CD14-positive monocyte (primary cell): ENCODE data around the gene C2CD2. TPM values are rescaled to one million over a fixed set of nuclear protein-coding genes. Genes with fewer than 3 reads are reported as not detected.

ENCODE experiments used
- DNase-seq, 3 donors: peaks; one replicate each; pipeline ENCODE4 v3.0.0-alpha.2; 2011 to 2022
- H2AFZ ChIP-seq: 2 replicates; pipeline ENCODE4 v1.6.0; 2012; ENCODE audit warnings: mild to moderate bottlenecking, low read depth, low read length, inconsistent platforms; ENCODE audit not compliant: insufficient read depth, poor library complexity, severe bottlenecking
- H3K27ac ChIP-seq, 2 donors: 1 replicate in 1 of 2; 2 replicates in 1 of 2; pipeline ENCODE4 v1.5.1; 2012 to 2013; ENCODE audit warnings: low read length in 2 of 2, control low read depth in 1 of 2, inconsistent platforms in 1 of 2, low read depth in 1 of 2, mild to moderate bottlenecking in 1 of 2
- H3K27me3 ChIP-seq, 2 donors: one replicate each; pipeline versions ENCODE4 v1.6.0 to v1.6.1; 2011 to 2013; ENCODE audit warnings: low read length in 2 of 2; ENCODE audit not compliant: control insufficient read depth in 2 of 2, insufficient read depth in 2 of 2
- H3K36me3 ChIP-seq, 2 donors: replicated peaks in 1 of 2; 1 replicate in 1 of 2; 2 replicates in 1 of 2; pipeline versions ENCODE4 v1.5.1 to v1.6.1; 2012 to 2013; ENCODE audit warnings: low read length in 2 of 2, control low read depth in 1 of 2, inconsistent platforms in 1 of 2, mild to moderate bottlenecking in 1 of 2; ENCODE audit not compliant: insufficient read depth in 2 of 2, control insufficient read depth in 1 of 2
- H3K4me1 ChIP-seq, 2 donors: 1 replicate in 1 of 2; 2 replicates in 1 of 2; pipeline versions ENCODE4 v1.5.1 to v1.6.1; 2012 to 2013; ENCODE audit warnings: low read length in 2 of 2, control low read depth in 1 of 2, inconsistent platforms in 1 of 2, mild to moderate bottlenecking in 1 of 2, moderate library complexity in 1 of 2; ENCODE audit not compliant: insufficient read depth in 2 of 2, control insufficient read depth in 1 of 2
- H3K4me2 ChIP-seq: replicated peaks from 2 replicates; pipeline ENCODE3; 2012; ENCODE audit warnings: low read length, moderate library complexity, mild to moderate bottlenecking; ENCODE audit not compliant: poor library complexity, severe bottlenecking; ENCODE audit errors: extremely low read depth
- H3K4me3 ChIP-seq, 3 experiments: fragments of 200-600 bp in 1 of 3; sonication (generic) in 1 of 3; replicated peaks in 1 of 3; 1 replicate in 2 of 3; 2 replicates in 1 of 3; pipeline ENCODE4 v1.5.1; 2011 to 2013; ENCODE audit warnings: low read length in 3 of 3, mild to moderate bottlenecking in 3 of 3, control low read depth in 2 of 3, low read depth in 2 of 3, inconsistent platforms in 1 of 3, moderate library complexity in 1 of 3
- H3K79me2 ChIP-seq: 2 replicates; pipeline ENCODE4 v1.6.0; 2012; ENCODE audit warnings: mild to moderate bottlenecking, control low read depth, inconsistent platforms, low read length, moderate library complexity; ENCODE audit not compliant: insufficient read depth
- H3K9ac ChIP-seq: 2 replicates; pipeline ENCODE4 v1.6.0; 2017; ENCODE audit warnings: low read length, mild to moderate bottlenecking; ENCODE audit not compliant: insufficient read depth, poor library complexity, severe bottlenecking
- H3K9me3 ChIP-seq, 2 donors: replicated peaks in 1 of 2; 1 replicate in 1 of 2; 2 replicates in 1 of 2; pipeline versions ENCODE4 v1.5.1 to v1.6.1; 2012 to 2013; ENCODE audit warnings: low read length in 2 of 2, control low read depth in 1 of 2; ENCODE audit not compliant: control insufficient read depth in 1 of 2, insufficient read depth in 1 of 2
- H4K20me1 ChIP-seq: 2 replicates; pipeline ENCODE4 v1.6.0; 2012; ENCODE audit warnings: mild to moderate bottlenecking, low read length, control low read depth, moderate library complexity; ENCODE audit not compliant: insufficient read depth
- H3K27ac Mint-ChIP-seq, 7 donors: one replicate each; pipeline ENCODE4 v1.8.0; 2020; ENCODE audit warnings: mild to moderate bottlenecking in 7 of 7, mixed read lengths in 7 of 7, moderate library complexity in 6 of 7, inconsistent platforms in 2 of 7
- H3K27me3 Mint-ChIP-seq, 3 donors: one replicate each; pipeline ENCODE4 v1.8.0; 2021 to 2022; ENCODE audit warnings: low read depth in 3 of 3, mild to moderate bottlenecking in 3 of 3, mixed read lengths in 3 of 3, moderate library complexity in 3 of 3, inconsistent platforms in 1 of 3
- H3K36me3 Mint-ChIP-seq, 2 donors: one replicate each; pipeline ENCODE4 v1.8.0; 2020; ENCODE audit warnings: mixed read lengths in 2 of 2, inconsistent platforms in 1 of 2, mild to moderate bottlenecking in 1 of 2
- H3K4me1 Mint-ChIP-seq: one replicate; pipeline ENCODE4 v1.8.0; 2020; ENCODE audit warnings: mild to moderate bottlenecking, mixed read lengths
- H3K4me3 Mint-ChIP-seq, 2 donors: one replicate each; pipeline ENCODE4 v1.8.0; 2020; ENCODE audit warnings: mild to moderate bottlenecking in 2 of 2, mixed read lengths in 2 of 2, moderate library complexity in 1 of 2
- H3K9me3 Mint-ChIP-seq, 7 donors: one replicate each; pipeline ENCODE4 v1.8.0; 2020 to 2022; ENCODE audit warnings: mixed read lengths in 7 of 7, mild to moderate bottlenecking in 6 of 7, moderate library complexity in 6 of 7, inconsistent platforms in 2 of 7
- CTCF ChIP-seq: fragments of 200-600 bp; IDR thresholded peaks from one replicate; pipeline ENCODE4 v1.8.0; 2022; ENCODE audit warnings: antibody characterized with exemption, mild to moderate bottlenecking
- WGBS: methylation state at CpG from one replicate; pipeline ENCODE4 v1.1.5; 2013; ENCODE audit warnings: missing lambda C conversion rate; ENCODE audit not compliant: insufficient coverage; 5-methylcytosine and 5-hydroxymethylcytosine counted together
- intact Hi-C, 2 donors: fragments of 100-400 bp; cut with micrococcal nuclease; formaldehyde crosslinking; loops; one replicate each; pipeline versions ENCODE4 v1.15.0 to v1.15.1; 2023
- polyA plus RNA-seq, 3 donors: library from polyadenylated mRNA; depleted of rRNA in 1 of 3; unstranded in 2 of 3; stranded (reverse) in 1 of 3; fragments of 300-500 nt in 2 of 3; fragments of >200 nt in 1 of 3; fragmentation: Illumina TruSeq in 2 of 3; gene quantifications; 1 replicate in 2 of 3; 2 replicates in 1 of 3; pipeline ENCODE4 v1.2.3, GENCODE V29; 2012 to 2021

C2CD2 gene
- polyA plus RNA-seq, 3 donors, result 1.4 to 17.0 (median 3.8) TPM

DNA sequence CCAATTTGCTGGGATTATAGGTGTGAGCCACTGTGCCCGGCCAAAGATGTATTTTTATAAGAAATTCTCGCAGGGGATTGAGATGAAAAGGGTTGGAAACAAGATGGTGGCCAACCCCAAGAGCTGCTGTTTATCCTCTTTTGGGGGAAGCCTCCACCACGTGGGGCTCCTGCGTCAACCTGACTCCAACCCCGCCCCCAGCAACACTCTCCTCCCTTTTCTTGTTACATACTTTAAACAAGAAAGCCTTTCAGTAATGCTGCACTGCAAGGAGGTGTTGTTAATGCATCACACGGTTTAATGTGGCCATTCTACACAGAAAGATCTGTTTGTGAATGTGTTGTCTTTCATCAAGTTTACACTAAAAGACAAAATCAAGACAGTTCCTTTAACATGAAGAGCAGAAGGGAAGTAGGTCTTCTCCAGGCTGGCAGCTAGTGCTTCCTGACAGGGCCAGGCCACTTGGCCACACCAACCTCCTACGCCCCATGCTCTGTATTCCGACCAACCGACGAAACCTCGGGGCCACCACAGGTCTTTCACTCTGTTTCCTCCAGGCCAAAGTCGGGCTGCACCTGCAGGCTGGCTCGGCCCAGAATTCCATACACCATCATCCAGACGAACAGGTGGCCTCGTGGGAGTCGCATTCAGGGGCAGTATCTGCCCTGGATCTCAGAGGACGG, 25.9 kb downstream of the C2CD2 start:
- no peaks in the 10 kb centered on the region for H3K9me3 ChIP-seq
- peak overlapping the region; percentile 85 to 94 for H3K27ac ChIP-seq
- intact Hi-C loops, result no loop called here
- peak overlapping the region; percentile 91 to 100 (median 96) for H3K27ac Mint-ChIP-seq
- H3K36me3 Mint-ChIP-seq, result no peaks in the 10 kb centered on the region
- DNase-seq, result peak; percentile 44 to 60 (median 50)
- H3K4me1 Mint-ChIP-seq, result peaks cover 74% of the 10 kb centered on the region
- H2AFZ ChIP-seq, result peak overlapping the region; percentile 66
- no peaks in the 10 kb centered on the region for H4K20me1 ChIP-seq
- peaks cover 8% of the 10 kb centered on the region for H3K79me2 ChIP-seq
- H3K4me1 ChIP-seq, result peaks cover 52% of the 10 kb centered on the region in 2 donors
- H3K4me2 ChIP-seq, result peak overlapping the region; percentile 70
- peaks cover 0 to 2% (median 0%) of the 10 kb centered on the region in 7 donors for H3K9me3 Mint-ChIP-seq
- H3K4me3 Mint-ChIP-seq, result peak overlapping the region; percentile 72 to 84
- no peak for TF ChIP-seq CTCF
- peaks cover 4 to 8% (median 6%) of the 10 kb centered on the region in 3 donors for H3K27me3 Mint-ChIP-seq
- peak overlapping the region; percentile 48 for H3K9ac ChIP-seq
- WGBS, result 33% methylated on average over 12 of the region's 17 CpGs
- peak overlapping the region; percentile 19 to 63 (median 23) for H3K4me3 ChIP-seq
- H3K36me3 ChIP-seq, result no peaks in the 10 kb centered on the region
- no peaks in the 10 kb centered on the region for H3K27me3 ChIP-seq

DNA sequence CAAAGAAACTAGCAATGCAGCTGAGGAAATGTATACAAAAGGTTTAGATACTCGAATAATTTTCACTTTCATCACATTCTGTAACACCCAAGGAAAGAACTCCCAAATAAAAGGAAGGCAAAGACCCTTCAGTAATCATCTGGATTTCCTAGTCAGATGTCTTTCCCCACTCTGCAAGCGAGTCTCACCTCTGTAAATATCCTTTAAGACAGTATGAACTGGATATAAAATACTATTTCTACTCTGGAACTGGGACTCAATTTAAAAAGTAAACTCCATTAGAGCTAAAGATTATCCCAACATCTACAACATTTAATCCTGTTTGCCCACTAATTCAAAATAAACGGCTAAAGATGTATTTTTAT, 27.0 kb downstream of the C2CD2 start:
- intact Hi-C loops, result no loop called here
- no peaks in the 10 kb centered on the region for H3K27me3 ChIP-seq
- peak overlapping the region; percentile 93 for H2AFZ ChIP-seq
- peak overlapping the region; percentile 42 to 74 (median 42) for H3K4me3 ChIP-seq
- H3K27ac ChIP-seq, result peak overlapping the region; percentile 70 to 94
- no peak for DNase-seq
- H3K79me2 ChIP-seq, result peaks cover 8% of the 10 kb centered on the region
- H3K36me3 Mint-ChIP-seq, result no peaks in the 10 kb centered on the region
- H3K9me3 Mint-ChIP-seq, result peaks cover 0 to 2% (median 0%) of the 10 kb centered on the region in 7 donors
- H3K4me1 ChIP-seq, result peaks cover 44 to 48% of the 10 kb centered on the region in 2 donors
- no peak for TF ChIP-seq CTCF
- peak overlapping the region; percentile 80 for H3K9ac ChIP-seq
- H4K20me1 ChIP-seq, result no peaks in the 10 kb centered on the region
- peak overlapping the region; percentile 95 to 100 (median 98) for H3K27ac Mint-ChIP-seq
- H3K4me2 ChIP-seq, result peak overlapping the region; percentile 79
- no CpG with 5 or more reads among the region's 3 CpGs for WGBS
- H3K4me3 Mint-ChIP-seq, result peak overlapping the region; percentile 88 to 94
- H3K9me3 ChIP-seq, result no peaks in the 10 kb centered on the region
- peaks cover 67% of the 10 kb centered on the region for H3K4me1 Mint-ChIP-seq
- no peaks in the 10 kb centered on the region for H3K36me3 ChIP-seq
- peaks cover 3 to 4% (median 4%) of the 10 kb centered on the region in 3 donors for H3K27me3 Mint-ChIP-seq
